ENCODE measurements around the gene STT3B. TPM values are rescaled to one million over a fixed set of nuclear protein-coding genes. Genes with fewer than 3 reads are reported as not detected.

STT3B gene
- total and polyA plus RNA-seq, 8 donors, result 127 to 176 (median 160) TPM

DNA sequence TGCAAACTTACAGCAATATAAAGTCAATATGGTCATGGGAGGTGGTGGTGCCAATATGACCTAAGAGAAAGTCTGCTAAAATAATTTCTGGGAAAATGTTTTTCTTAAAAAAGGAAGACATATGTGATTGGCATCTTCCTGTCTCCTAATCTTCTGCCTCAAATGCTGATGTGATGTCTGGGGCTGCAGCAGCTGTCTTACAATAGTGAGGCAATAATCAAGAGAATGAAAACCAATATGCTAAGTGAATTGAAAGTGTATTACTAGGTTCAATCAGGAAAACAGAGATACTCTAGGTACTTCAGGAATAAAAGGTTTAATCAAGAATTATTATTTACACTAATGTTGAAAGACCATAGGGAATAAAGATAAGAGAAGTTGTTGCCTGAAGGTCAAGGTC lies 7.2 kb upstream of the STT3B start:
- no peak for DNase-seq
- Histone ChIP-seq H3K27me3 (no peaks in the 10 kb centered on the region), H3K9me3 (no peaks in the 10 kb centered on the region), H3K4me3 (no peak overlapping the region), H3K27ac (no peak overlapping the region), H3K4me1 (peaks cover under 1 to 12% of the 10 kb centered on the region in 2 donors), H3K36me3 (no peaks in the 10 kb centered on the region)
- intact Hi-C loops (cut with DNase I), result no loop called here
- no peak for ATAC-seq
- TF ChIP-seq CTCF (IDR thresholded peaks at IDR 0.05), result no peak

- TF ChIP-seq CTCF (IDR thresholded peaks at IDR 0.05), result no peak
- intact Hi-C loops (cut with DNase I), result no loop called here
These were observed 3.3 kb upstream of the STT3B start for GRCh38 chr3:31529421-31529820.

DNA sequence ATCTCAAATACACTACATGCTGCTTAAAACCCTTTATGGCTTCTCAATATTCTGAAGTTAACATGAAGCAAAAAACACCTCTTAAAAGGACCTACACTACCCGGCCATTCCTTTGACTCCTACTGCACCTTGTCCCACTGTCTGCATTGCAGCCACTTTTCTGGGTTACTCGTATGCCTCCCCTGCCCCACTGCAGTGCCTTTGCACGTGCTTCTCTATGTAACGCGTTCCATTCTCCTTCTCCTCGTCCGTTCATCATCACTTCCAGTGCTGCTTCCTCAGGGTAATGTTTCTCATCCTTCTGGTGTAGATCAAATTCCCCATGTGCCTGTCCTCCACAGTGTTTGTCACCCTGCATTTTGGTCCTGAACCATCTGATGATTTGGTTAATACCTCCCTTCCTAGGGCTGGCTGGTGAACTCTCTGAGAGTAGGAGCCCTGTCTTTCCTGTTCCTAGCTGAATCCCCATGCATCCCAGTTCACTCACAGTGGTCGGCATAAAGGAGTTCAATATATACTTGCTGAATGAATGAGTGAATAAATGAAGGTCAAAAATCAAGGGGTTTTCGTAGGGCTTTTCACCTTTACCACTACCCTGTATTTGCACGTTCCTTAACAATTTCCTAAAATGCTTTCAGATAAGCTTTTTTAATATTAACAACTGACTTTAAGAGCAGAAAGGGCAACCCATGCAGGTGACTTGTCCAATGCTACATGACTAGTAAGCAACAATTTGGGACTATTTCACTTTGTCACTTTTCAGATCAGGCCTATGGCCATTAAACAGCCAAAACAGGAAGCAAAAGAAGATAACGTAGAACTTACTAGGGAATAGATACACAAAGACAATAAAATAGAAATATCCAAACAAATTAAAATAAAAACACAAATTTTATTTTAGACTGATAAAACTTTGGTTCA lies 2.4 kb upstream of the STT3B start:
- Histone ChIP-seq H3K36me3 (no peaks in the 10 kb centered on the region), H3K27me3 (no peaks in the 10 kb centered on the region), H3K4me1 (peaks cover 12 to 25% of the 10 kb centered on the region in 2 donors), H3K9me3 (no peaks in the 10 kb centered on the region), H3K27ac (peak overlapping the region in 1 of 2 donors; percentile 98), H3K4me3 (peak overlapping the region; percentile 92 to 93)
- DNase-seq (peak in 1 of 4 donors; percentile 6), ATAC-seq (no peak)
- intact Hi-C loops (cut with DNase I), result no loop called here
- TF ChIP-seq CTCF (IDR thresholded peaks at IDR 0.05), result no peak

More at GRCh38 chr3:31529421-31529820, 3.3 kb upstream of the STT3B start:
- no peak overlapping the region for H3K27ac ChIP-seq
- H3K36me3 ChIP-seq, result no peaks in the 10 kb centered on the region
- H3K4me3 ChIP-seq, result no peak overlapping the region
- H3K27me3 ChIP-seq, result no peaks in the 10 kb centered on the region
- DNase-seq (no peak), ATAC-seq (no peak)
- no peaks in the 10 kb centered on the region for H3K9me3 ChIP-seq
- peaks cover 8 to 17% of the 10 kb centered on the region in 2 donors for H3K4me1 ChIP-seq

DNA sequence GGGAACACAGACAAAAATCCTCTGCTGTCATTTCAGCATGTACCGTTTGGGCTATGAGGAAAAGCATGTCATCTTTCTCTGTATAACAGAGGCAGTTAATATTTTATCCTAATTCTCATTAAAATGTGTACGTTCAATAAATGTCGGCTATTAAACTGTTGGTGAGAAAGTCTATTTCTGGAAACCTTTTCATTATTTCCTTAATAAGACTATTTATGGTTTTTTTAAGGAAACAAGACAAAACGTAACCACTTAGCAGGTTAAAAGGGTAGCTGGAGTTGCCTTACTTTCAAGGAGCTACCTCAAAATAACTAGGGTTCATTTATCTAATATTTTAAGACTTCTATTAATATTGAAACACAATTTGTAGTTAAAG lies 1.8 kb upstream of the STT3B start:
- no peak for DNase-seq
- ATAC-seq, result no peak
- Histone ChIP-seq H3K27me3 (no peaks in the 10 kb centered on the region), H3K4me3 (peak overlapping the region; percentile 92 to 93), H3K4me1 (peaks cover 14 to 32% of the 10 kb centered on the region in 2 donors), H3K27ac (peak overlapping the region; percentile 97 to 98), H3K36me3 (no peaks in the 10 kb centered on the region), H3K9me3 (no peaks in the 10 kb centered on the region)
- intact Hi-C loops (cut with DNase I), result no loop called here
- TF ChIP-seq CTCF (IDR thresholded peaks at IDR 0.05), result no peak

GRCh38 chr3:31531452-31531991 lies 1.2 kb upstream of the STT3B start:
- Histone ChIP-seq H3K36me3 (no peaks in the 10 kb centered on the region), H3K27me3 (no peaks in the 10 kb centered on the region), H3K4me1 (peaks cover 17 to 38% of the 10 kb centered on the region in 2 donors), H3K4me3 (peak overlapping the region; percentile 92 to 93), H3K9me3 (no peaks in the 10 kb centered on the region), H3K27ac (peak overlapping the region; percentile 97 to 98)
- intact Hi-C loops (cut with DNase I), result no loop called here
- ATAC-seq (no peak), DNase-seq (no peak)
- TF ChIP-seq CTCF (IDR thresholded peaks at IDR 0.05), result no peak
